IPS-11a (cell line): ENCODE results near the gene ARMC9.
"Not testable (repeated sequence)": the region's sequence is repeated elsewhere in the genome, so short reads cannot be mapped to it uniquely, and the experiment has no call there.

Experiments used
- H3K4me3 ChIP-seq: one replicate; pipeline ENCODE4 v1.5.1; 2013; ENCODE audit warnings: low read depth, low read length, control low read depth

ARMC9 gene

DNA sequence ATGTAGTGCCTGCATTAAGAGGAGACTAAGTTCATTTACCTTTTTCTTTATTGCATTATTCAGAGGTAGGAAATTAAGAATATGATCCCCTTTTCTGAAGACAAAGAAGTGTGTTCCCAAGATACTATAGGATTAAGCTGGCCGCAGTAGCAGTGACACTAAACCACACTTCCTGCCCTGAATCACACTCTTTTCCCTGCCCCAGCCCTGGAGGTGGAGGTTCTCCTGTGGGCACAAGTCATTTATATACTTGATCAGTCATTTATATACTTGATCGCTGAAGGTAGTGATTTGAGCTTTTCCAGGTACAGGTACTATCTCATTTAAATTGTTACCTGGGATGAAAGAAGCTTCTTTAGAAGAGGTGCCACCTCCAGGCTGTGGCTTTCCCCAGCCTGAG, 78.6 kb downstream of the ARMC9 start:
- no peak overlapping the region for H3K4me3 ChIP-seq

- H3K4me3 ChIP-seq, result no peak overlapping the region
These were observed 79.5 kb downstream of the ARMC9 start for GRCh38 chr2:231277962-231278361.

- no peak overlapping the region for H3K4me3 ChIP-seq
These were observed 80.4 kb downstream of the ARMC9 start for GRCh38 chr2:231278868-231279267.

GRCh38 chr2:231280846-231281245, 82.4 kb downstream of the ARMC9 start:
- H3K4me3 ChIP-seq, result no peak overlapping the region

DNA sequence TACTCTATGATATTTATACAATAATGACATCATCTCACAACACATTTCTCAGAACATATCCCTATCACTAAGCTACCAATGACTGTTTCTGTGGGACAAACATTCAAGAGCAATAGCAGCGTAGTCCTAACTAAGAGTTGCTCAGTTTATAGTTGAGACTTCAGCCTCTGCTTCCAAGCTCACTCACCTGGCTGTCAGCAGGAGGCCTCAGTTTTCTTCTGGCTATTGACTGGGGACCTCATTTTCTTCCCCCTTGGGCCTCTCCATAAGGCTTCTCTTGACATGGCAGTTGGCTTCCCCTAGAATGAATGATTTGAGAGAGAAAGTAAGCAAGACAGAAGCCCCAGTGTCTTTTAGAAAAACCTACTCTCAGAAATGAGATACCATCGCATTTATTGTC, 85.9 kb downstream of the ARMC9 start:
- H3K4me3 ChIP-seq, result no peak overlapping the region

GRCh38 chr2:231286964-231287363, 88.5 kb downstream of the ARMC9 start:
- no peak overlapping the region for H3K4me3 ChIP-seq

DNA sequence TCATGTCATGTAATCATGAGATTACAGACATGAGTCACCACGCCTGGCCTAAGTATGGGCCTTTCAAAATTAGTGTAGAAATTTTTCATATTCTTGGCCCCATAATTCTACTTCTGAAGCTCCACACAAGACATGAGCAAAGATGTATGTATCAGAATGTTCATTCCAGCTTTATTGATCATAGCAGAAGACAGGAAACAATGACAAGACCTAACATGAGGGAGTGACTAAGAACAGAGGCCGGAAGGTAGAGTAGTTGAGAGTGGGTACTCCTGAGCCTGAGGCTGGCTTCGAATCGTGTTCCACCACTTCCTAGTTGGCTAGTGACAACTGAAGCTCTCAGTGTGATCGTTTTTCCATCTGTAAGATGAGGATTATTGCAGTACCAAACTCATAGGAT, 89.3 kb downstream of the ARMC9 start:
- H3K4me3 ChIP-seq, result no peak overlapping the region

GRCh38 chr2:231288590-231288989, 90.2 kb downstream of the ARMC9 start:
- H3K4me3 ChIP-seq, result no peak overlapping the region

DNA sequence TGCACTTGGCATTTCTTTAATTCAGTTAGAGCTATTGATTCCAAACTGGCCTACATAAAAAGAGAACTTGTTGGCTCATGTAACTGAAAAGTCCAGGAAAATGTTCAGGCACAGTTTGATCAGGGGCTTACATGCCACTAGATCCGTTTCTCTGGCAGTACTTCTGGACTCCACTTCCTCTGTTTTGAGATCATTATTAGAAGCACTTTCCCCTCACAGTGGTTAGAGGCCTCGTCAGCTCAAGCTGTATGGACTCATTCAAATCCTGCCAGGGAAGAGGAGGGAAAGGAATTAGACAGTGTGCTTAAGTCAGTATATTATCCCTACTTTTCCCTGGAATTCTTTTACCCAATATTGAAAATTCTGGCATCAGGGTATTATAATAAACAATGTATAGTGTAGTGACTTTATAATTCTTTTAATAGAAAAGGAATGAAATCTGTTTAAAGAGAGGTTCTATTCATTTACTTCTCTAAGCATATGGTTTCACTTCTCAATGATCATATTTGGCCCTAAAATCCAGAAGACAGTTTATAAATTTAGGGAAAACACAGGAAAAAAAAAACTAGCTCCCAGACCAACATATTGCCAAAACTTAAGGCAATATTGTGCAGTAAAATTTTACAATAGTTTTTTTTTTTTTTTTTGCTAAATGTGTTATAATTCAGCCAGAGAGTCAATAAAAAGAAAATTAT, 92.0 kb downstream of the ARMC9 start:
- H3K4me3 ChIP-seq, result no peak overlapping the region

DNA sequence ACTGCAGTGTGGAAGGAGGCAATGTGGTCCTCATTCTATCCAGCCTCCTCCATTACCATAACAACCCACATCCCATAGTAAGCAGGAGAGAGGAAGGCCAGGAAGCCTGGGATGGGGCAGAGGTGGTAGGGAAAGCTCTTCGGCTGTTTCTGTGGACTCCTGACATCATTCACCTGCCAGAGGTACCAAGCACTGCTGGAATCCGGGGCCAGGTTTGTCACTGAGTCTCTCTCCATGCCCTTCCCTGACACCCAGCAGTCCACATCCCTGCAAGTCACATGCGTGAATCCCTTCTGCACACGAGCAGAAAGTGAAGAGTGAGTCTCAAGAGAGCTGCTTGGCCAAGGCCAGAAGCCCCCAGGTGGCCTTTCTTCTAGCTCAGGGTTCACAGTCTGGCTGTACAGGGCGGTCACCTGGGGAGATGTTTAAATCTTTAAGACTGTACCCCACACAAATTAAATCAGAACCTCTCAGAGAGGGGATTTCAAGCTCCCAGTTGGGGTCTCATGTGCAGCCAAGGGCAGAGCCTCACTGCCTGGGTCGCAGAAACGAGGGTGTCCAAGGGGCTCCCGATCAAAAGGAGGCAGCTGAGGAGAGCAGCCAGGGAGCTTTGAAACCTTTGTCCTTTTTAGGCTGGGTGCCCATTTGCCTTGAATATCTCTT, 94.2 kb downstream of the ARMC9 start:
- H3K4me3 ChIP-seq, result no peak overlapping the region

DNA sequence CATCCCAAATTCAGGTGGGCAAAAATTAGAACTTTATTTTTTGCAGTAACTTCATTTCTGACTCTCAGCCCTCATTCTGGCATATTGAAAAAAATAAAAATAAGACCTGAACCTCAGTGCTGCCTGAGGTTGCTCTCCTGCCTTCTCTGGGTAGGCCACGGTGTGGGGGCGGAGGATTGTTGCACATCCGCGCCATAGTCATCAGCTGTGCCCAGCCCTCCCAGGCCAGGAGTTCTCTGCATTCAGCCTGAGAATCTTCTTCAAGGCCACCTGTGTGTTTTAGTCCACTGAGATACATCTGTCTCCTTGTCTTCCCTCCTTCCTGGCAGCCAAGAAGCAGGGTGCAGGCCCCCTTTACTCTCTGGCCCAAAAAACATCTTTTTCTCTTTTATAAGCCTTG, 94.7 kb downstream of the ARMC9 start:
- H3K4me3 ChIP-seq, result no peak overlapping the region

- no peak overlapping the region for H3K4me3 ChIP-seq
These were observed 95.7 kb downstream of the ARMC9 start for GRCh38 chr2:231294116-231294515.

- H3K4me3 ChIP-seq, result no peak overlapping the region
These were observed 96.3 kb downstream of the ARMC9 start for GRCh38 chr2:231294571-231295362.

- H3K4me3 ChIP-seq, result no peak overlapping the region
These were observed 96.9 kb downstream of the ARMC9 start for GRCh38 chr2:231295363-231295655.

- H3K4me3 ChIP-seq, result no peak overlapping the region
These were observed 98.1 kb downstream of the ARMC9 start for GRCh38 chr2:231296401-231296974.

GRCh38 chr2:231297108-231297908, 98.9 kb downstream of the ARMC9 start:
- H3K4me3 ChIP-seq, result no peak overlapping the region

- no peak overlapping the region for H3K4me3 ChIP-seq
These were observed 99.7 kb downstream of the ARMC9 start for GRCh38 chr2:231298091-231298490.

DNA sequence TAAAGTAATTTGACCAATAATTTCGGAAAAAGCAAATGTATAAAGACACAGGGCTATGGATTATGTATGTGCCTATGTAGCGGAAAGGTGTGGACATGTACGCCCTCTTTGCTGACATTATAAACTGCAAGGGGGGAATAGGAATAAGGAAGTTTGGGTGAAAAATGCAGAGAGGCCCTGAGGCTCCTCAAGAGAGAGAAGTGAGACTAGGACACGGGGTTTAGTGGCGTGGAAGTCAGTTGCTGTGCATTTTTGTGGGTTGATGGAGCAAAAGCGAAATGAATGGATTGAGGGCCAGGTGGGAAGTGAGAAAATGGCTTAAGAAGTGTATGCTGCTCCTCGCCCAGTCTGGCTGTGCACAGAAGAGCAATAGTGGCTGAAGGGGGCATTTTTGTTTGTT, 100.8 kb downstream of the ARMC9 start:
- H3K4me3 ChIP-seq, result no peak overlapping the region

- H3K4me3 ChIP-seq, result no peak overlapping the region
These were observed 101.7 kb downstream of the ARMC9 start for GRCh38 chr2:231300020-231300721.

- H3K4me3 ChIP-seq, result no peak overlapping the region
These were observed 102.3 kb downstream of the ARMC9 start for GRCh38 chr2:231300722-231301076.

- not testable (repeated sequence) for H3K4me3 ChIP-seq
These were observed 105.8 kb downstream of the ARMC9 start for GRCh38 chr2:231304259-231304658.
